Tibial nerve (tissue), 4 donors: Measurements from ENCODE around the gene SEPTIN1. TPM values are rescaled to one million over a fixed set of nuclear protein-coding genes. Genes with fewer than 3 reads are reported as not detected.

Experiments
- DNase-seq, 2 donors: peaks; one replicate each; pipeline ENCODE4 v3.0.0-alpha.2; 2019; ENCODE audit warnings: low spot score in 2 of 2
- H3K27ac ChIP-seq, 4 donors: fragments of 200-600 bp; sonication (generic) in 3 of 4; one replicate each; pipeline ENCODE4 v1.5.1; 2017 to 2019; ENCODE audit warnings: mild to moderate bottlenecking in 1 of 4
- H3K27me3 ChIP-seq, 2 donors: fragments of 200-600 bp; sonication (generic) in 1 of 2; one replicate each; pipeline versions ENCODE4 v1.5.1 to v1.6.0; 2017 to 2019
- H3K36me3 ChIP-seq, 3 donors: fragments of 200-600 bp; sonication (generic); one replicate each; pipeline ENCODE4 v1.5.1; 2018 to 2019
- H3K4me1 ChIP-seq, 4 donors: fragments of 200-600 bp; sonication (generic) in 3 of 4; one replicate each; pipeline ENCODE4 v1.5.1; 2017 to 2019
- H3K4me3 ChIP-seq, 4 donors: fragments of 200-600 bp; sonication (generic) in 3 of 4; one replicate each; pipeline ENCODE4 v1.5.1; 2017 to 2019; ENCODE audit warnings: mild to moderate bottlenecking in 1 of 4, moderate library complexity in 1 of 4
- H3K9me3 ChIP-seq, 4 donors: fragments of 200-600 bp; sonication (generic) in 3 of 4; one replicate each; pipeline ENCODE4 v1.5.1; 2017 to 2019
- EP300 ChIP-seq, 2 donors: sonication (generic); formaldehyde crosslinking; IDR thresholded peaks; one replicate each; pipeline ENCODE4 v1.6.1; 2017; ENCODE audit warnings: antibody characterized with exemption in 2 of 2, mild to moderate bottlenecking in 1 of 2
- POLR2A ChIP-seq, 2 donors: fragments of 450-650 bp; IDR thresholded peaks; one replicate each; pipeline ENCODE4 v1.6.1; 2017; ENCODE audit warnings: antibody characterized with exemption in 2 of 2, mild to moderate bottlenecking in 2 of 2, moderate library complexity in 2 of 2
- WGBS, 2 donors: methylation state at CpG; one replicate each; pipeline ENCODE4 v1.1.5; 2018; 5-methylcytosine and 5-hydroxymethylcytosine counted together
- total RNA-seq, 4 donors: library from RNA; depleted of rRNA; stranded (reverse); fragments of >200 nt; gene quantifications; one replicate each; pipeline ENCODE4 v1.1.0, GENCODE V29; 2016
- TF ChIP-seq, protein P1 (sequence below), 5 experiments: fragments of 200-600 bp in 3 of 5; fragments of 450-650 bp in 2 of 5; sonication (generic) in 3 of 5; IDR thresholded peaks; one replicate each; pipeline ENCODE4 v1.5.1; 2016 to 2019; ENCODE audit warnings: antibody characterized with exemption in 5 of 5, mild to moderate bottlenecking in 3 of 5, moderate library complexity in 2 of 5

Gene SEPTIN1
- total RNA-seq, 4 donors from 2014 or later: 1.4 to 4.8 (median 3.6) TPM; not detected in 1

- H3K4me1 ChIP-seq: peaks cover 0 to 46% (median 23%) of the 10 kb centered on the region in 4 donors
- peak within 1 kb of the TSS; percentile 84 to 96 (median 88) for H3K27ac ChIP-seq
- no peaks in the 10 kb centered on the region for H3K27me3 ChIP-seq
- DNase-seq: peak; percentile 97 to 99
- H3K9me3 ChIP-seq: no peaks in the 10 kb centered on the region
- peaks cover 0 to 5% (median 0%) of the 10 kb centered on the region in 3 donors for H3K36me3 ChIP-seq
- peak within 1 kb of the TSS; percentile 70 to 89 (median 76) for H3K4me3 ChIP-seq
- TF ChIP-seq EP300 (IDR thresholded peaks at IDR 0.05): peak; percentile 34 to 65
- peak; percentile 11 to 52 for TF ChIP-seq POLR2A (IDR thresholded peaks at IDR 0.05)
- TF ChIP-seq, protein P1, sequence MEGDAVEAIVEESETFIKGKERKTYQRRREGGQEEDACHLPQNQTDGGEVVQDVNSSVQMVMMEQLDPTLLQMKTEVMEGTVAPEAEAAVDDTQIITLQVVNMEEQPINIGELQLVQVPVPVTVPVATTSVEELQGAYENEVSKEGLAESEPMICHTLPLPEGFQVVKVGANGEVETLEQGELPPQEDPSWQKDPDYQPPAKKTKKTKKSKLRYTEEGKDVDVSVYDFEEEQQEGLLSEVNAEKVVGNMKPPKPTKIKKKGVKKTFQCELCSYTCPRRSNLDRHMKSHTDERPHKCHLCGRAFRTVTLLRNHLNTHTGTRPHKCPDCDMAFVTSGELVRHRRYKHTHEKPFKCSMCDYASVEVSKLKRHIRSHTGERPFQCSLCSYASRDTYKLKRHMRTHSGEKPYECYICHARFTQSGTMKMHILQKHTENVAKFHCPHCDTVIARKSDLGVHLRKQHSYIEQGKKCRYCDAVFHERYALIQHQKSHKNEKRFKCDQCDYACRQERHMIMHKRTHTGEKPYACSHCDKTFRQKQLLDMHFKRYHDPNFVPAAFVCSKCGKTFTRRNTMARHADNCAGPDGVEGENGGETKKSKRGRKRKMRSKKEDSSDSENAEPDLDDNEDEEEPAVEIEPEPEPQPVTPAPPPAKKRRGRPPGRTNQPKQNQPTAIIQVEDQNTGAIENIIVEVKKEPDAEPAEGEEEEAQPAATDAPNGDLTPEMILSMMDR (IDR thresholded peaks at IDR 0.05): peak; percentile 13 to 38 (median 26)
- WGBS, 2 donors: 0 to 1% methylated on average over 39 to 40 of the region's 40 CpGs
Observed at GRCh38 chr16:30370456-30371247, 11.7 kb downstream of the SEPTIN1 start, which contains the start of gene TBC1D10B. TSS of gene TBC1D10B (minus strand) at chr16:30370494. CDS start at chr16:30370183, 311 bp downstream.

DNA sequence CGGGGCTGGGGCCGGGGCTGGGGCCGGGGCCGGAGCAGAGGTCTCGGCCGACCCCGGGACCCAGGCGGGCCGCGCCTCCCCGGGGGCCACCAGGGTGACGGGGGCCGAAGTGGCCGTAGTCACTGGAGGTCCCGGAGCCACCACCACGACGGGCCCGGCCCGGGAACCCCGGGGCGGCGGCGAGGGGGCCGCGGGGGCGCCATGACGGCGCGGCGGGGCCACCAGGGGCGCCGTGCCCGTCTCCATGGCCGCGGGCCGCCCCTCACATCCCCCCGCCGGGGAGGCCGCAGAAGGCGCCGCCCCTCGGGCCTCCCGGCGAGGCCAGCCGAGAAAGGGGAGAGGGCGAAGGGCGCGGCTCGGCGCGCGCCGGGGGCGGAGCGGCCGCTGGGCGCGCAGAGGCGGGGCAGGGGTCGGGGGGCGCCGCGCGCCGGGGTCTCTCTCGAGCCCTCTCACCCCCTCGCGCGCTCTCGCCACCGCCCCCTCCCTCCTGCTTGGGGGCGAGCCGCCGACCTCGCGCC is 12.4 kb downstream of the SEPTIN1 start:
- DNase-seq: no peak
- Histone ChIP-seq H3K9me3 (no peaks in the 10 kb centered on the region), H3K36me3 (peaks cover 0 to 12% (median 0%) of the 10 kb centered on the region in 3 donors), H3K4me1 (peaks cover 0 to 52% (median 23%) of the 10 kb centered on the region in 4 donors), H3K27me3 (no peaks in the 10 kb centered on the region), H3K27ac (peak overlapping the region; percentile 69 to 91 (median 84)), H3K4me3 (peak overlapping the region; percentile 70 to 89 (median 76))
- 0 to 3% methylated on average over 7 to 29 of the region's 76 CpGs for WGBS, 2 donors
- TF ChIP-seq, protein P1 (IDR thresholded peaks at IDR 0.05): peak in 2 of 5 experiments; percentile 7 to 11
- TF ChIP-seq POLR2A (IDR thresholded peaks at IDR 0.05) (peak in 1 of 2 donors; percentile 75), EP300 (IDR thresholded peaks at IDR 0.05) (no peak)

- peak overlapping the region; percentile 69 to 91 (median 84) for H3K27ac ChIP-seq
- no peak for TF ChIP-seq POLR2A (IDR thresholded peaks at IDR 0.05)
- TF ChIP-seq EP300 (IDR thresholded peaks at IDR 0.05): no peak
- TF ChIP-seq, protein P1 (IDR thresholded peaks at IDR 0.05): no peak
- no peaks in the 10 kb centered on the region for H3K27me3 ChIP-seq
- peaks cover 0 to 18% (median 0%) of the 10 kb centered on the region in 3 donors for H3K36me3 ChIP-seq
- 0% methylated on average over 20 to 39 of the region's 45 CpGs for WGBS, 2 donors
- peaks cover 0 to 56% (median 23%) of the 10 kb centered on the region in 4 donors for H3K4me1 ChIP-seq
- DNase-seq: no peak
- peak overlapping the region; percentile 70 to 89 (median 76) for H3K4me3 ChIP-seq
- H3K9me3 ChIP-seq: no peaks in the 10 kb centered on the region
Observed at GRCh38 chr16:30369091-30369937, 13.0 kb downstream of the SEPTIN1 start.

DNA sequence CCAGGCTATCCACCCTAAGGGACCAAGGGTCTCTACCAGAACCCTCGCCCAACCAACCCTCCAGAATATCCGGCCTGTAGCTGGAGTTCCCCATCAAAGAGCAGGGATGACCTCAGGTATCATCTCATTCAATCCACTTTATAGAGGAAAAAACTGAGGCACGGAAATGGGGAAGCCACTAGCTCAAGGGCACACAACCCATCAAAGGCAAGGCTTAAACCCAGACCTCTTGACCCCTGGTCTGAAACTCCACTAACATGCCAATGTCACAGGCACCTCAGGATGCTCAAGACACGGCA is 13.6 kb downstream of the SEPTIN1 start:
- H3K9me3 ChIP-seq: no peaks in the 10 kb centered on the region
- peak overlapping the region; percentile 70 to 89 (median 76) for H3K4me3 ChIP-seq
- WGBS, 2 donors: 6% methylated on average over 4 of the region's 4 CpGs

More for the DNA sequence above, 13.6 kb downstream of the SEPTIN1 start:
- no peak for DNase-seq
- peak overlapping the region in 3 of 4 donors; percentile 79 to 91 (median 88) for H3K27ac ChIP-seq
- H3K4me1 ChIP-seq: peaks cover 0 to 56% (median 23%) of the 10 kb centered on the region in 4 donors
- peaks cover 0 to 24% (median 0%) of the 10 kb centered on the region in 3 donors for H3K36me3 ChIP-seq
- TF ChIP-seq, protein P1 (IDR thresholded peaks at IDR 0.05): no peak
- TF ChIP-seq POLR2A (IDR thresholded peaks at IDR 0.05) (no peak), EP300 (IDR thresholded peaks at IDR 0.05) (no peak)
- H3K27me3 ChIP-seq: no peaks in the 10 kb centered on the region
